HG03108 (cell line): Measurements from ENCODE around the gene RNF181.
"Not testable (repeated sequence)": the region's sequence is repeated elsewhere in the genome, so short reads cannot be mapped to it uniquely, and the experiment has no call there.

ENCODE experiments used
- ATAC-seq: cut with Tn5 transposase; IDR thresholded peaks from one replicate; pipeline ENCODE4 v1.9.1; 2021; ENCODE audit warnings: moderate library complexity; ENCODE audit not compliant: unreplicated experiment

Gene RNF181

GRCh38 chr2:85611705-85612587 lies 16.4 kb downstream of the RNF181 start, which contains the start of gene C2orf68:
Gene C2orf68, minus strand, starts transcription at chr2:85612066. Its CDS starts 82 bp downstream, at chr2:85611984.
- ATAC-seq: peak; percentile 69

DNA sequence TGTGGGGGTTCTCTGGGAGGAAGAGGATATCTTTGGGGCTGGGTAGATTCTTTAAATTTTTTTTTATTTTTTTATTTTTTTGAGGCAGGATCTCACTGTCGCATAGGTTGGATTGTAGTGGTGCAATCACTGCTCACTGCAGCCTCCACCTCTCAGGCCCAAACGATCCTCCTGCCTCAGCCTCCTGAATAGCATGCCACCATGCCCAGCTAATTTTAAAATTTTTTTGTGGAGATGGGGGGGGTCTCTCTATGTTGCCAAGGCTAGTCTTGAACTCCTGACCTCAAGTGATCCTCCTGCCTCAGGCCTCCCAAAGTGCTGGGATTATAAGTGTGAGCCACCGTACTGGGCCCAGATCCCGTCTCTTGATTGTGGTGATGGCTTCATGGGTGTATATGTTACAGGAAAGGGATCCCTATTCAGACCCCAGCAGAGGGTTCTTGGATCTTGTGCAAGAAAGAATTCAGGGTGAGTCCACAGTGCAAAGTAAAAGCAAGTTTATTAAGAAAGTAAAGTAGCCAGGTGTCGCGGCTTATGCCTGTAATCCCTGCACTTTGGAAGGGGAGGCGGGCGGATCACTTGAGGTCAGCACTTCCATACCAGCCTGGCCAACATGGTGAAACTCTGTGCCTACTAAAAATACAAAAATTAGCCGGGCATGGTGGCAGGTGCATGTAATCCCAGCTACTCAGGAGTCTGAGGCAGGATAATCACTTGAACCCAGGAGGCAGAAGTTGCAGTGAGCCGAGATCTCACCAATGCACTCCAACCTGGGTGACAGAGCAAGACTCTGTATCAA lies 18.4 kb downstream of the RNF181 start:
- no peak for ATAC-seq

- ATAC-seq: not testable (repeated sequence)
These were observed 19.2 kb downstream of the RNF181 start for GRCh38 chr2:85614757-85615156.

GRCh38 chr2:85615413-85615728 lies 19.8 kb downstream of the RNF181 start:
- no peak for ATAC-seq

DNA sequence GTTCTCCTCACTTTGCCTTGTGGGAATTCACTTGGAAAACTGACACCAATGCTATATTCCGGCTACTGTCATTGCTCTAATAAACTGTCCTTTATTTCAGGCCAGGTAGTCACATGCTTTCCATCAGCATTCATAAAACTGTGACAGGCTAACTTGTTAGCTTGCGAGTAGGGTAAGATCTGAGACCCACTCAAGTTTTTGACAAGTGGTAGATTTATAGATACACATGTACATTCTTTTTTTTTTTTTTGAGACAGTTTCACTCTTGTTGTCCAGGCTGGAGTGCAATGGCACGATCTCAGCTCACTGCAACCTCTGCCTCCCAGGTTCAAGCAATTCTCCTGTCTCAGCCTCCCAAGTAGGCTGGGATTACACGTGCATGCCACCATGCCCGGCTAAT lies 22.2 kb downstream of the RNF181 start:
- ATAC-seq: not testable (repeated sequence)

DNA sequence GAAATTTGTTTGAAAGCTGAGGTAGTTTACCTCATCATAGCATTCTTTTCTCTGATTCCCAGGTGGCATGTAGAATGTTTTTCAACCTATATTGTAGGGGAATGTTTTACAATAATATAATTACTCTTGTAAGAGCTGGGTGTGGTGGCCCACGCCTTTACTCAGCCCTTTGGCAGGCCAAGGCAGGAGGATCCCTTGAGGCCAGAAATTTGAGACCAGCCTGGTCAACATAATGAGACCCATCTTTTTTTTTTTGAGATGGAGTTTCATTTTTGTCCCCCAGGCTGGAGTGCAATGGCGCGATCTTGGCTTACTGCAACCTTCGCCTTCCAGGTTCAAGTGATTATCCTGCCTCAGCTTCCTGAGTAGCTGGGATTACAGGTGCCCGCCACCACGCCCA lies 24.1 kb downstream of the RNF181 start:
- no peak for ATAC-seq

DNA sequence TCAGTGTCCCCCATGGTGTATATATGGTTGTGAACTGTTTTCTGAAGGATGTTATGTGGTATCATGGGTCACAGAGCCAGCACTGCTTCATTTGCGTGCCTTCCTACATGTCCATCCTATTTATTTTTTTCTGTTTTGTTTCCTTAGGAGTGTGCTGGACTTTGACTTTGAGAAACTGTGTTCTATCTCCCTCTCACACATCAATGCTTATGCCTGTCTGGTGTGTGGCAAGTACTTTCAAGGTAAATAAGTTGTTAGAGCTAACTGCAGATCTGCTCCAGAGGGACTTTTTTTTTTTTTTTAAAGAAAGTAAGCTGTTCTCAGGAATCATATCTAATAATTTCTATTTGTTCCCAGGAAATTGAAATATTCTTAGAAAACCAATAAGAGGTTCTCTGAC lies 25.8 kb downstream of the RNF181 start:
- ATAC-seq: no peak

DNA sequence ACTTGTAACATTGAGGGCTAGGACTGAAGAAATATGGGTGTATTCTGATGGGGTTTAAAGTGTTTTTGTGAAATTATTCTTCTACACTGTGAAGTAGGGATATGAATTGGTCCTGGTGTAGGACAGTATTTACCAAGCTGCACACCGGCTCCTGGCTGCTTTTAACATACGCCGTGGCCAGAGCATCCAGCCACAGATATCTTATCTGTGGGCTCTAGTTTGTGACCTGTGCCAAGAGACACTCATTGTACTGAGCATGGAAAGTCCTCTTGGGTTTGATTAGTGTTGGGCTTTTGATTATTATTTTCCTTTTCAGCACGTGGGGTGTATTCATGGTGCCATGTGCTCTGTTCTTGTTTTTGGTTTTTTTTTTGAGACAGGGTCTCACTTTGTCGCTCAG lies 28.4 kb downstream of the RNF181 start:
- no peak for ATAC-seq

- ATAC-seq: peak; percentile 68
These were observed 33.1 kb downstream of the RNF181 start for GRCh38 chr2:85628658-85629057.

DNA sequence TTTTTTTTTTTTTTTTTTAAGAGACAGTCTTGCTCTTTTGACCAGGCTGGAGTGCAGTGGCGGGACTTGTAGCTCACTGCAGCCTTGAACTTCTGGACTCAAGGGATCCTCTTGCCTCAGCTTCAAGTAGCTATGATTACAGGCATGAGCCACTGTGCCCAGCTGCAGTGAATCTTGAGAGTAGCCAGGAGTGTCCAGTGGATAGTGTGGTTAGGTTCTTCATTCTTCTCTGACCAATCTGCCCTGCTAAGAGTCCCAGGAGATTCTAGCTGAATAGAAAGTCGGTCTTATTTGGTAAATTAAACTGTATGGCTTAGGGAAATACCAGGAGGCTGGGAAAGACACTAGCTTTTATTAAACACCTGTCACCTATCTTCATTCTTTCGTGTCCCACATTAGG lies 35.8 kb downstream of the RNF181 start:
- ATAC-seq: no peak

DNA sequence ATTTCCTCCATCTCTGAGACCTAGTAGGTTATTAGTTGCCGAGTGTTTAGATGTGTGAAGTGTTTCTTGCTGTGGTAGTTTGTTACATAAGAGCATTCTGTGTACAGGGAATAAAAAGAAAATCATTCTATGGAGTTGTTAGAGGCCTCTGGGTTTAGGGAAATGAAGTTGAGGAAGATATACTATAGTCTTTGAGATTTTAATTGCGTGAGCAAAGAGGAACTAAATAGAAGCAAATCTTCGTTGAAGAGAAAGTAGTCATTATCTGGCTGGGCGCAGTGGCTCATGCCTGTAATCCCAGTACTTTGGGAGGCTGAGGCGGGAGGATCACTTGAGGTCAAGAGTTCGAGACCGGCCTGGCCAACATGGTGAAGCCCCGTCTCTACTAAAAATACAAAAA lies 39.5 kb downstream of the RNF181 start:
- no peak for ATAC-seq

DNA sequence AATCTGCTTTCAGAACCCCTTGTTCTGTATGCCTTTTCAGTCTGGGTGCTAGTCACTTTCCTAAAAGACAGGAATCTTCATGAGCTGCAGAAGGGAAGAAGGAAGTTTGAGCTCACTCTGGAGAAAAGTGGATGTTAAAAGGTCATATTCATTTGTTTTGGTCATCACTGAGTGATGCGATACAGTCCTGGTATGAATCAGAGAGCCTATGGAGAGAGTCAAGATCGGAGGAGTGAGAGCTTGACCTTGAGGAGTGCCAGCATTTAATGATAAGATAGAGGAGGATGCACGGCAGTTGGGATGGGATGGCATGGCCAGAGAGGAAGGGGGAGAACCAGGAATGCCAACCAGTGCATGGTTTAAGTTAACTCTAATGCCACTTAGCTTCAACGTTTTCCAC lies 40.1 kb downstream of the RNF181 start:
- no peak for ATAC-seq

GRCh38 chr2:85642725-85643124 lies 47.2 kb downstream of the RNF181 start:
- no peak for ATAC-seq

DNA sequence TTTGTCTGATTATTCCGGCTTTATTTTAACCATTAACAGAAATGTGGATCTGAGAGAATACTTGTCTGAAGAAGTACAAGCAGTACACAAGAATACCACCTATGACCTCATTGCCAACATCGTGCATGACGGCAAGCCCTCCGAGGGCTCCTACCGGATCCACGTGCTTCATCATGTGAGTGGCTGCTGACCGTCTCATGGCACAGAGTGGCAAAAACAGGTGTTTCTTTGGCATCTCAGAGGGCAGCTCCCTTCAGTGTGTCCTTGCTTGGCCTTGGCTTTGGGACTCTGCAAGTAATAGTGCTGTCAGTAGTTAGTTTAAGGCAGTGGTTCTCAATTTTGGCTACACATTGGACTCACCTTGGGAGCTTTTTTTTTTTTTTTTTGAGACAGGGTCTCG lies 49.4 kb downstream of the RNF181 start:
- no peak for ATAC-seq

DNA sequence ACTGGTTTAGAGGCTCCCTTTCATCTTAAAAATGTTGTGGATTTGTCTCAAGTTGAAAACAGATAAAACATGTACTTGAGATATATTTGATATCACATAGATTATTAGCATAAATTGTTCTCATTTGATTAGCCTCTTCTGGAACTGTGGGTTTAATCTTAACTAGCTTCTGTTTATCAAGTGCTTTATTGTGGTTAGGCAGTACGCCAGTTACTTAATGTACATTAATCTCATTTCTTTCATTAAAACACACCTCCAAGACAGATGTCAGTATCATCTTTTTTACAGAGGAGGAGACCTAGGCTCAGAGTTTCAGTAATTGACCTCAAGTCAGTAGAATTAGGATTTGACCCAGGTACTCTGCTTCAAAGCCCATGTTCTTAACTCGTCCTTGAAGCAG lies 50.6 kb downstream of the RNF181 start:
- no peak for ATAC-seq
